ENCODE data around the gene IKZF2.
A peak's percentile ranks its signal among the peaks of the same experiment; 100 is the strongest.
"Not testable (repeated sequence)": the region's sequence is repeated elsewhere in the genome, so short reads cannot be mapped to it uniquely, and the experiment has no call there.

The IKZF2 gene

GRCh38 chr2:213021971-213022899 lies 129.2 kb downstream of the IKZF2 start:
- no peak for DNase-seq

- not testable (repeated sequence) for DNase-seq
Observed at GRCh38 chr2:213020913-213021312, 130.5 kb downstream of the IKZF2 start.

- no peak for DNase-seq
Observed at GRCh38 chr2:213020268-213020667, 131.1 kb downstream of the IKZF2 start.

- no peak for DNase-seq
Observed at GRCh38 chr2:213019368-213019767, 132.0 kb downstream of the IKZF2 start.

- no peak for DNase-seq
Observed at GRCh38 chr2:213018340-213018901, 133.0 kb downstream of the IKZF2 start.

GRCh38 chr2:213017404-213017803 lies 134.0 kb downstream of the IKZF2 start:
- DNase-seq, result no peak

- DNase-seq, result no peak
Observed at GRCh38 chr2:213016984-213017351, 134.4 kb downstream of the IKZF2 start.

GRCh38 chr2:213016166-213016983 lies 135.0 kb downstream of the IKZF2 start:
- DNase-seq, result no peak

GRCh38 chr2:213015387-213016165 lies 135.8 kb downstream of the IKZF2 start:
- no peak for DNase-seq

GRCh38 chr2:213013979-213014378 lies 137.4 kb downstream of the IKZF2 start:
- no peak for DNase-seq

GRCh38 chr2:213011505-213011904 lies 139.9 kb downstream of the IKZF2 start:
- no peak for DNase-seq

- DNase-seq, result no peak
Observed at GRCh38 chr2:213010106-213010779, 141.2 kb downstream of the IKZF2 start.

GRCh38 chr2:213007290-213007838 lies 144.0 kb downstream of the IKZF2 start:
- DNase-seq, result no peak

- DNase-seq, result no peak
Observed at GRCh38 chr2:213004197-213004821, 147.1 kb downstream of the IKZF2 start.

- DNase-seq, result no peak
Observed at GRCh38 chr2:213002383-213002782, 149.0 kb downstream of the IKZF2 start.

- peak; percentile 7 for DNase-seq
Observed at GRCh38 chr2:213001297-213001910, 150.0 kb downstream of the IKZF2 start.

- DNase-seq, result peak; percentile 4
Observed at GRCh38 chr2:212998626-212999359, 152.6 kb downstream of the IKZF2 start.

- no peak for DNase-seq
Observed at GRCh38 chr2:212997526-212998020, 153.8 kb downstream of the IKZF2 start.

GRCh38 chr2:212995920-212996319 lies 155.5 kb downstream of the IKZF2 start:
- no peak for DNase-seq

GRCh38 chr2:212994976-212995375 lies 156.4 kb downstream of the IKZF2 start:
- no peak for DNase-seq

All from inflammatory macrophage treated with lipopolysaccharide for 4 hours (primary cell).